GM19238 (cell line): ENCODE data around the gene ACO1.

Experiments
- DNase-seq: peaks from one replicate; pipeline ENCODE4 v3.0.0; 2011; ENCODE audit warnings: low spot score; ENCODE audit not compliant: insufficient read length

ACO1 gene

GRCh38 chr9:32487981-32488380 is 103.5 kb downstream of the ACO1 start:
- DNase-seq = no peak

- no peak for DNase-seq
Measured at GRCh38 chr9:32490601-32491000, 106.2 kb downstream of the ACO1 start.

GRCh38 chr9:32497921-32498320 is 113.5 kb downstream of the ACO1 start:
- DNase-seq = no peak

GRCh38 chr9:32500768-32501167 is 116.3 kb downstream of the ACO1 start:
- DNase-seq = no peak

GRCh38 chr9:32501868-32502267 is 117.4 kb downstream of the ACO1 start:
- no peak for DNase-seq

GRCh38 chr9:32502464-32502863 is 118.0 kb downstream of the ACO1 start:
- no peak for DNase-seq

- DNase-seq = no peak
Measured at GRCh38 chr9:32503008-32503407, 118.6 kb downstream of the ACO1 start.
